Inflammatory macrophage treated with lipopolysaccharide for 4 hours (primary cell): ENCODE measurements around the gene RBMXL3.
"Not testable (repeated sequence)": the region's sequence is repeated elsewhere in the genome, so short reads cannot be mapped to it uniquely, and the experiment has no call there.

ENCODE experiments used
- DNase-seq: peaks from one replicate; pipeline ENCODE4 v3.0.0-alpha.2; 2020

Gene RBMXL3

DNA sequence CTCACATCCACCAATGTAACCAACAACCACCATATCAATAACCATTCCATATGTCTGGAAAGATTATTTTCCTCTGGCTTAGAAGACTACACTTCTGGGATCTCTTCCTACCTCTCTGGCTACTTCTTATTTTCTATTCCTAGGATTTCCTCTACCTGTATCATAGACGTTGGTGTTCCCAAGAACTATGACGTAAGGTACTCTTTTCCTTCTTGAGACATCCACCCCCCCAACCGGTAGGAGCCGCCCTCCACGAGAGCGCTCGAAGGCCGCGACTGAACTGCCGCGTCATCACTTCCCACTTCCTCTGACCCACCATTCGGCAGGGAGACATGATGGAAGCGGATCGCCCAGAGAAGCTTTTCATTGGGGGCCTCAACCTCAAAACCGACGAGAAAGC, at the start of gene RBMXL3:
Gene RBMXL3 (plus strand): TSS at position 301 of the 400 bp plus-strand sequence. CDS start 32 bp downstream, at position 333.
- DNase-seq: no peak

GRCh38 chrX:115142057-115142456, 47.2 kb upstream of the RBMXL3 start:
- no peak for DNase-seq

DNA sequence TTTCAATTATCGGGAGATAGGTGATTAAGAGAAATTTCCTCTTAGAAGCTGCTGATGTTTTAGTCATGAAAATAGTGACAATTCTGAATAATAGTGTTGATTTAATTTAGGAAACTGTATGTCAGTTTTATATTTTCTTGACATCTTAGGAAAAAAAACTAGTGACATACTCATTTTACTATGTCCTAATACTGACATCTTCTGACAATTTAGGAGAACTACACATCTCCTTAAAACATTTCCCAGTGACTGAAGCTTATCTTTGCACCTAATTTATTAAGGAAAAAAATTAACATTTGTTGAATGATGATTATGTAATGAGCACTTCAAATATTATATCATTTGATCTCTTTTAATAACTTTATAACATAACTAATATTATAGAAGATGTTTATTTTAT, 42.0 kb upstream of the RBMXL3 start:
- no peak for DNase-seq

- DNase-seq: no peak
Observed at GRCh38 chrX:115173181-115173580, 16.0 kb upstream of the RBMXL3 start.

- DNase-seq: no peak
Observed at GRCh38 chrX:115174548-115174947, 14.7 kb upstream of the RBMXL3 start.

DNA sequence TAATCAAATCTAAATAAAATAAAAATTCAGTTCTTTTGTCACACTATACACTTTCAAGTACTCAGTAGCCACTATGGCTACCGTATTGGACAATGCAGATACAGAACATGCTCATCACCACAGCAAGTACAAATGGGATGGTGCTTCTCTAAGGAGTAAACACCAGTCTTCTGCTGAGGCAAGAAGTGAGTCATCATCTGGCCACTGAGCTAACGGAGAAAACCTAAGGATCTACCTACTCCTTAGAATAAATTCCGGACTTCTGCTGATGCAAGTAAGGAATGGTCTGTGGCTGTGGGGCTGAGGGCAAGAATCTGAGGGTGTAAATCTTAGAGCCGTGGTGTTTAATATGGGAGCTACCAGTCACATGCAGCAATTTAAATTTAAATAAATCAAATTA, 11.3 kb upstream of the RBMXL3 start:
- DNase-seq: no peak

DNA sequence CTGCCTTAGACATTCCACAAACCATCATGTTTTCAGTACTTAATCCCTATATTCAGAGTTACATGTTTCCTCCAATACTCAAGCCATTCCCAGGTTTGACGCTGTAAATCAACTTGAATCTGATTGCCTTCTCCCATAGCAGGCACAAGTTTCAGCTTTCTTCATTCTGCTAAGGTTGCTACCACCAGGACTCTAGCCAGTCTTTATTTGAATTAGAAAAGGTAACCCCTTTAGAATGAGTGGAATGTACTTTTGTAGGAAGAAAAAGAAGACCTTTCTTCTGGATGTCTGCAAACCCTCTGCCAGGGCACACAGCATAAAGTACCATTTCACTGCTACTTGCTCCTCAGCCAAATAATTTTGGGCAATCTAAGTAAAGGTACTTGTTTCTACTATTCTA, 10.7 kb upstream of the RBMXL3 start:
- DNase-seq: no peak

DNA sequence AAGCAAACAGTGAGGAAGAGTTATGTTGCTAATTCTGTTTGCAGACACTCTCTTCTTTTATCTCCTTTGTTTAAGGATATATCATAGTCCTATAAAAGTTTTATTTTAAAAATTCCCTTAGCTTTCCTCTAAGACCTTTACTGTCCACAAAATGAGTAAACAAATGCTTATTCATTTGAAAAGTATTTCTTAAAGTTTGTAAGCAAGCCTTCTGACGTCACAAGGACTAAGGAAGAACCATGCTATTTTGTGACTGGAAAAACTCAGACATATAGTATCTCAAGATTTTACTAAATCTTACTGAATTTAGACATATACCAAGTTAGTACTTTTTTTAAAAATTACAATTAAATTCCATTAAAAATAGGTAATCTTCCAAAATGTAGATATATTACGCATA, 5.2 kb upstream of the RBMXL3 start:
- no peak for DNase-seq

DNA sequence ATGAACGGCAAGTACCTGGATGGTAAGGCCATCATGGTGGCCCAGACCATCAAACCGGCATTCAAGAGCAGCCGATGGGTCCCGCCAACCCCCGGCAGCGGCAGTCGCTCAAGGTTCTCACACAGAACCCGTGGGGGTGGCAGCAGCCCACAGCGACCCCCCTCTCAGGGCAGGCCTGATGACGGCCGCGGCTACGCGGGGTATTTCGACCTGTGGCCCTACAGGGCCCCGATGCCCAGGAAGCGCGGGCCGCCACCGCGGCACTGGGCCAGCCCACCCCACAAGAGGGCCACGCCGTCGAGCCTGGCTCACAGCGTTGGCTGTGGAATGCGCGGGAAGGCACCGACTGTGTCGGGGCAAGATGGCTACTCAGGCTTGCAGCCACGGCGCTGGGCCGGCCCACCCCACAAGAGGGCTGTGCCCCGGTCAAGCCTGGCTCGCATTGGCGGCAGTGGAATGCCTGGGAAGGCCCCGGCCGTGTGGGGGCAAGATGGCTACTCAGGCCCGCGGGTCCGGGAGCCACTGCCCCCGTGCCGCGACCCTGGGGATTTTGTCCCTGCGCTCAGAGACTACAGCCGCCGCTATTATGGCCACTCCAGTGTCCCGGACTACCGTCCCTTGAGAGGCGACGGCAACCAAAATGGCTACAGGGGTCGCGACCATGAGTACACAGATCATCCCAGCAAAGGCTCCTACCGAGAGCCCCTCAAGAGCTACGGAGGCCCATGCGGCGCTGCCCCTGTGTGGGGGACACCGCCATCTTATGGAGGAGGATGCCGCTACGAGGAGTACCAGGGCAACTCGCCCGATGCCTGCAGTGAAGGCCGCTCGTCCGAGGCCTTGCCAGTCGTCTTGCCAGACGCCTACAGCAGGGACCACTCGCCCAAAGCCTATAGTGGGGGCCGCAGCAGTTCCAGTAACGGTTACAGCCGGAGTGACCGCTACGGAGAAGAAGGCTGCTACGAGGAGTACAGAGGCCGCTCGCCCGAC, 731 bp downstream of the RBMXL3 start:
- DNase-seq: no peak

GRCh38 chrX:115190636-115191489, 1.7 kb downstream of the RBMXL3 start:
- no peak for DNase-seq

DNA sequence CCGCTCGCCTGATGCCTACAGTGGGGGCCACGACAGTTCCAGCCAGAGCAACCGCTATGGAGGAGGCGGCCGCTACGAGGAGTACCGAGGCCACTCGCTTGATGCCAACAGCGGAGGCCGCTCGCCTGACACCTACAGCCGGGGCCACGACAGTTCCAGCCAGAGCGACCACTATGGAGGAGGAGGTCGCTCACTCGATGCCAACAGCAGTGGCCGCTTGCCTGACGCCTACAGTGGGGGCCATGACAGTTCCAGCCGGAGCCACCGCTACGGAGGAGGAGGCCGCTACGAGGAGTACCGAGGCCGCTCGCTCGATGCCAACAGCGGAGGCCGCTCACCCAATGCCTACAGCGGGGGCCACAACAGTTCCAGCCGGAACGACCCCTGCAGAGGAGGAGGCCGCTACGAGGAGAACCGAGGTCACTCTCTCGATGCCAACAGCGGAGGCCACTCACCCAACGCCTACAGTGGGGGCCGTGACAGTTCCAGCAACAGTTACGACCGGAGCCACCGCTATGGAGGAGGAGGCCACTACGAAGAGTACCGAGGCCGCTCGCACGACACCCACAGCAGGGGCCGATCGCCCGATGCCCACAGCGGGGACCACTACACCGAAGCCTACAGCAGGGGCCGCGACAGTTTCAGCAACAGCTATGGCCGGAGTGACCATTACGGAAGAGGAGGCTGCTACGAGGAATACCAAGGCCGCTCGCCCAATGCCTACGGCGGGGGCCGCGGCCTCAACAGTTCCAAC, 2.5 kb downstream of the RBMXL3 start:
- no peak for DNase-seq

GRCh38 chrX:115192244-115192700, 3.1 kb downstream of the RBMXL3 start:
- no peak for DNase-seq

- DNase-seq: no peak
Observed at GRCh38 chrX:115204040-115204439, 14.8 kb downstream of the RBMXL3 start.

GRCh38 chrX:115209547-115209946, 20.3 kb downstream of the RBMXL3 start:
- not testable (repeated sequence) for DNase-seq

DNA sequence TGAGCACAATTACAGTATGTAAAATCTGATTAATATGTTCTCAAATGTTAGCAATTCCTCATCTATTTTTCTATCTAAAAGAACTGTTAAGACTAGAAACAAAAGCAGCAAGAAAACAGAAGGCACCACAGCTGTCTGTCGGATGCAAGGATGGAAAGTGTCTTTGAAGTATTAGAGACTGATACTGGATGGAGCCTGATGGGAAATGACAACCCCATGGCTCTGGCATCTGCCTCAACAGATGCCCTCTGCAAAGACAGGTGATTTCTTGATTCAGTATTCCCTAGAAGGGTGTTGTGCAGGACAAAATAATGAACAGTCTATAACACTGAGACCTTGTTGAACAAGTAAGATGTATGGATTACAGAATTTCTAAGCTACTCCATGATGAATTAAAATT, 24.9 kb downstream of the RBMXL3 start:
- DNase-seq: no peak

DNA sequence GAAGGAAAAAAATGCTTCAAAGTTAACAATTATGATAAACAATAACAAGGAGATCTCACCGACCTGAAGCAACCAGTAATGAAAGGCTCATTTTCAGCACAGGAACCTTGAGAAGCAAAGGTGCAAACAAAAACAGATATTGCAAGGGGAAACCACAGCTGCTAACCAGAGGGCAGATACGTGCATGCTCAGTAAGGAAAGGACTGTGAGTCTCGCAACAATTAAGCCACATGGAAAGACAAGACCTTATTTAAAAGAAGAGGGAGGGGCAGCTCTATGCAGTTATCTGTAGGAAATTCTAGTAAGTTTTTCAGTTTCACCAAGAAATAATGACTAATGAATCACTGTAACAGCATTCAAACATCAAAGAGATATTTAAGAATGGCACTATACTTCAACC, 25.4 kb downstream of the RBMXL3 start:
- DNase-seq: no peak

- DNase-seq: not testable (repeated sequence)
Observed at GRCh38 chrX:115217346-115217745, 28.1 kb downstream of the RBMXL3 start.

DNA sequence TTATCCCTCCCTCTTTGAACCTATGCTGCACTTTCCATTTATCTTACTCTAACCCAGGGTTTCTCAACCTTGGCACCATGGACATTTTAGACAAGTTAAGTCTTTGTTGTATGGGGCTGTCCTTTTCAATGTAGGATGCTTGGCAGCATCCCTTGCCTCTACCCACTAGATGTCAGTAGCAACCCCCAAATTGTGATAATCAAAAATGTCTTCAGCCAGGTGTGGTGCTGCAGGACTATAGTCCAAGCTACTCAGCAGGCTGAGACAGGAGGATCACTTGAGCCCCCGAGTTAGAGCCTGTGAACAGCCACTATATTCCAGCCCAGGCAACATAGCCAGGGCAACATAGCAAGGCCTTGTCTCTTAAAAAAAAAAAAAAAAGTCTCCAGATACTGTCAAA, 37.7 kb downstream of the RBMXL3 start:
- DNase-seq: no peak

- no peak for DNase-seq
Observed at GRCh38 chrX:115229337-115230003, 40.3 kb downstream of the RBMXL3 start.

- no peak for DNase-seq
Observed at GRCh38 chrX:115232933-115233496, 43.8 kb downstream of the RBMXL3 start.

GRCh38 chrX:115233497-115234455, 44.6 kb downstream of the RBMXL3 start, which contains the start of gene LRCH2:
TSS of gene LRCH2 (minus strand) at chrX:115234096. CDS start at chrX:115234041, 55 bp downstream.
- DNase-seq: no peak
